Endothelial cell of umbilical vein (primary cell): ENCODE measurements around the gene TMEM266.

Experiments used
- EZH2 ChIP-seq: IDR thresholded peaks from 2 replicates; pipeline ENCODE4 v1.6.1; 2012; ENCODE audit warnings: borderline replicate concordance, low read depth, mild to moderate bottlenecking, moderate library complexity, low read length, inconsistent platforms; ENCODE audit not compliant: severe bottlenecking
- FOS ChIP-seq: IDR thresholded peaks from 2 replicates; pipeline ENCODE4 v1.6.1; 2011; ENCODE audit warnings: mild to moderate bottlenecking, low read length, moderate library complexity, borderline replicate concordance; ENCODE audit not compliant: insufficient read depth
- GATA2 ChIP-seq: IDR thresholded peaks from 2 replicates; pipeline ENCODE4 v1.7.0; 2011; ENCODE audit warnings: low read depth, mild to moderate bottlenecking, moderate library complexity, mixed read lengths, low read length; ENCODE audit not compliant: insufficient read length, insufficient read depth
- JUN ChIP-seq: IDR thresholded peaks from 2 replicates; pipeline ENCODE4 v1.6.1; 2011; ENCODE audit warnings: borderline replicate concordance, low read depth; ENCODE audit not compliant: insufficient read length, insufficient read depth
- MYC ChIP-seq: IDR thresholded peaks from one replicate; pipeline ENCODE4 v1.6.1; 2011; ENCODE audit warnings: mild to moderate bottlenecking, low read depth, low read length
- POLR2A ChIP-seq: IDR thresholded peaks from 2 replicates; pipeline ENCODE4 v1.6.1; 2012; ENCODE audit warnings: low read depth, mild to moderate bottlenecking, control low read depth, low read length
- POLR2AphosphoS5 ChIP-seq: IDR thresholded peaks from 2 replicates; pipeline ENCODE4 v1.6.1; 2012; ENCODE audit warnings: low read depth, mild to moderate bottlenecking, control low read depth, low read length, moderate library complexity; ENCODE audit not compliant: insufficient read depth
- TF ChIP-seq, protein P1 (sequence below), 2 donors: IDR thresholded peaks; 1 replicate in 1 of 2; 2 replicates in 1 of 2; pipeline ENCODE4 v1.5.1; 2011; ENCODE audit warnings: low read length in 2 of 2, mild to moderate bottlenecking in 2 of 2, moderate library complexity in 2 of 2, control low read depth in 1 of 2, inconsistent platforms in 1 of 2, low read depth in 1 of 2; ENCODE audit not compliant: insufficient read depth in 1 of 2; ENCODE audit errors: extremely low read depth in 1 of 2
- TF ChIP-seq, protein P2 (sequence below): IDR thresholded peaks from 2 replicates; pipeline ENCODE4 v1.6.1; 2011; ENCODE audit not compliant: insufficient read depth, insufficient read length

DNA sequence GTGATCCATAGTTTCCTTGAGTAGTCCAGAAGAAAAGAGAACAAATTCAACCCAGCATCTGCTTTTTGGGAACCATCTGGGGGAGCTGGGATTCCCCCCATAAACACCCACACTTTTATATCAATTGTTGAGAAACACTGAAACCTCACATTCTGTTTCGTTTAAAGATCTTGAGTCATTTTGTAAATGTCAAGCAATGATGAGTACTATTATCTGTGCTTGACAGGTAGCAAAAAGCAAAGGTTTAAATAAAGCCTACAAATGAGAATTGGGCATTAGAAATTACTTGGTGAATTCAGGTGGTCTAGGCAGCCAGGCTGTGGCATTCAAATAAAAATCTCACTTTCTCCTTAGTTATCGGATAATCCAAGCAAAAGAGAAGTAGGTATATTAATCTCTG is 75.7 kb downstream of the TMEM266 start:
- TF ChIP-seq FOS (no peak), EZH2 (no peak), GATA2 (no peak), MYC (no peak), POLR2A (no peak), POLR2AphosphoS5 (no peak), JUN (no peak)
- TF ChIP-seq, protein P1, sequence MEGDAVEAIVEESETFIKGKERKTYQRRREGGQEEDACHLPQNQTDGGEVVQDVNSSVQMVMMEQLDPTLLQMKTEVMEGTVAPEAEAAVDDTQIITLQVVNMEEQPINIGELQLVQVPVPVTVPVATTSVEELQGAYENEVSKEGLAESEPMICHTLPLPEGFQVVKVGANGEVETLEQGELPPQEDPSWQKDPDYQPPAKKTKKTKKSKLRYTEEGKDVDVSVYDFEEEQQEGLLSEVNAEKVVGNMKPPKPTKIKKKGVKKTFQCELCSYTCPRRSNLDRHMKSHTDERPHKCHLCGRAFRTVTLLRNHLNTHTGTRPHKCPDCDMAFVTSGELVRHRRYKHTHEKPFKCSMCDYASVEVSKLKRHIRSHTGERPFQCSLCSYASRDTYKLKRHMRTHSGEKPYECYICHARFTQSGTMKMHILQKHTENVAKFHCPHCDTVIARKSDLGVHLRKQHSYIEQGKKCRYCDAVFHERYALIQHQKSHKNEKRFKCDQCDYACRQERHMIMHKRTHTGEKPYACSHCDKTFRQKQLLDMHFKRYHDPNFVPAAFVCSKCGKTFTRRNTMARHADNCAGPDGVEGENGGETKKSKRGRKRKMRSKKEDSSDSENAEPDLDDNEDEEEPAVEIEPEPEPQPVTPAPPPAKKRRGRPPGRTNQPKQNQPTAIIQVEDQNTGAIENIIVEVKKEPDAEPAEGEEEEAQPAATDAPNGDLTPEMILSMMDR (IDR thresholded peaks at IDR 0.05; ENCODE audit: extremely low read depth in 1 of 2, insufficient read depth in 1 of 2, low read depth in 1 of 2, low read length in 2 of 2) = no peak
- TF ChIP-seq, protein P2, sequence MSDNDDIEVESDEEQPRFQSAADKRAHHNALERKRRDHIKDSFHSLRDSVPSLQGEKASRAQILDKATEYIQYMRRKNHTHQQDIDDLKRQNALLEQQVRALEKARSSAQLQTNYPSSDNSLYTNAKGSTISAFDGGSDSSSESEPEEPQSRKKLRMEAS = no peak
